Right lobe of liver (tissue), 6 donors: ENCODE data around the gene NRCAM. TPM values are rescaled to one million over a fixed set of nuclear protein-coding genes. Genes with fewer than 3 reads are reported as not detected.

Experiments used
- ATAC-seq, 4 donors: fragments of 200-7000 bp; cut with Tn5 transposase; one replicate each; pipeline ENCODE4 v1.9.1; 2020; ENCODE audit warnings: mild to moderate bottlenecking in 4 of 4, moderate library complexity in 4 of 4
- DNase-seq, 3 donors: peaks; one replicate each; pipeline ENCODE4 v3.0.0-alpha.2; 2020
- H3K27ac ChIP-seq, 3 donors: fragments of 200-600 bp; one replicate each; pipeline ENCODE4 v1.8.0; 2022
- H3K27me3 ChIP-seq, 2 donors: fragments of 200-600 bp; one replicate each; pipeline ENCODE4 v1.8.0; 2022
- H3K36me3 ChIP-seq, 4 donors: fragments of 200-600 bp; sonication (generic) in 1 of 4; one replicate each; pipeline versions ENCODE4 v1.5.1 to v1.8.0; 2017 to 2022; ENCODE audit warnings: control low read depth in 1 of 4
- H3K4me1 ChIP-seq, 4 donors: fragments of 200-600 bp; sonication (generic) in 1 of 4; one replicate each; pipeline versions ENCODE4 v1.5.1 to v1.8.0; 2017 to 2022; ENCODE audit warnings: control low read depth in 1 of 4
- H3K4me3 ChIP-seq, 3 donors: fragments of 200-600 bp; one replicate each; pipeline ENCODE4 v1.8.0; 2022
- H3K9me3 ChIP-seq, 4 donors: fragments of 200-600 bp; sonication (generic) in 1 of 4; one replicate each; pipeline versions ENCODE4 v1.5.1 to v1.8.0; 2017 to 2022; ENCODE audit warnings: control low read depth in 1 of 4
- CTCF ChIP-seq, 4 donors: fragments of 200-600 bp in 3 of 4; fragments of 450-650 bp in 1 of 4; IDR thresholded peaks; one replicate each; pipeline versions ENCODE4 v1.5.1 to v1.8.0; 2016 to 2022; ENCODE audit warnings: antibody characterized with exemption in 4 of 4, mild to moderate bottlenecking in 2 of 4
- POLR2A ChIP-seq: fragments of 450-650 bp; IDR thresholded peaks from one replicate; pipeline ENCODE4 v1.6.1; 2017; ENCODE audit warnings: antibody characterized with exemption, mild to moderate bottlenecking
- WGBS: methylation state at CpG from one replicate; pipeline ENCODE4 v1.1.6; 2018; ENCODE audit warnings: low coverage, low lambda C conversion rate; ENCODE audit not compliant: insufficient coverage; ENCODE audit errors: missing lambda C conversion rate; 5-methylcytosine and 5-hydroxymethylcytosine counted together
- intact Hi-C, 2 donors: fragments of 100-400 bp; cut with DNase I; formaldehyde crosslinking; loops; one replicate each; pipeline versions ENCODE4 v1.11.2 to v1.14.1; 2022
- total RNA-seq, 6 experiments: library from RNA; depleted of rRNA in 2 of 6; stranded (reverse); fragments of >200 nt in 2 of 6; fragmentation: NEBNext Ultra II Directional in 3 of 6; extraction: Animal tissue kit (Norgen Biotek cat#: 25700) in 3 of 6; gene quantifications; one replicate each; pipeline versions ENCODE4 v1.1.0 to v1.2.4, GENCODE V29; 2016 to 2023
- donor health status: DM: no; HTN: yes; CAD: no.
- donor health status: DM: no; HTN: no; CAD: no.
- donor health status: DM: no; HTN: no; CAD: no.
- donor health status: DM: no; HTN: yes; CAD: no.
- donor health status: DM: no; HTN: yes; CAD: no.

NRCAM gene
- total RNA-seq, 6 experiments from 2014 or later, result 0.16 to 1.9 (median 0.27) TPM

GRCh38 chr7:108299251-108299973 is 156.8 kb downstream of the NRCAM start:
- no peaks in the 10 kb centered on the region for H3K9me3 ChIP-seq
- DNase-seq, result no peak
- H3K27me3 ChIP-seq, result no peaks in the 10 kb centered on the region
- TF ChIP-seq POLR2A (no peak), CTCF (IDR thresholded peaks at IDR 0.05) (no peak)
- WGBS, result 52% methylated on average over 8 of the region's 8 CpGs
- peak in 1 of 4 donors; percentile 25 for ATAC-seq
- H3K27ac ChIP-seq, result no peak overlapping the region
- intact Hi-C loops, result no loop called here
- no peaks in the 10 kb centered on the region for H3K36me3 ChIP-seq
- H3K4me3 ChIP-seq, result no peak overlapping the region
- no peaks in the 10 kb centered on the region for H3K4me1 ChIP-seq

GRCh38 chr7:108296911-108297310 is 159.3 kb downstream of the NRCAM start:
- no peak for ATAC-seq
- H3K27me3 ChIP-seq, result no peaks in the 10 kb centered on the region
- H3K27ac ChIP-seq, result no peak overlapping the region
- no peak for DNase-seq
- TF ChIP-seq CTCF (IDR thresholded peaks at IDR 0.05), result no peak
- no peak for TF ChIP-seq POLR2A
- H3K9me3 ChIP-seq, result no peaks in the 10 kb centered on the region
- H3K36me3 ChIP-seq, result no peaks in the 10 kb centered on the region
- intact Hi-C loops, result no loop called here
- H3K4me1 ChIP-seq, result no peaks in the 10 kb centered on the region
- WGBS, result 38% methylated on average over 3 of the region's 3 CpGs
- H3K4me3 ChIP-seq, result no peak overlapping the region

GRCh38 chr7:108294595-108294994 is 161.6 kb downstream of the NRCAM start:
- Histone ChIP-seq H3K4me1 (no peaks in the 10 kb centered on the region), H3K27me3 (no peaks in the 10 kb centered on the region), H3K36me3 (no peaks in the 10 kb centered on the region), H3K9me3 (no peaks in the 10 kb centered on the region), H3K4me3 (no peak overlapping the region), H3K27ac (no peak overlapping the region)
- intact Hi-C loops, result no loop called here
- ATAC-seq (peak; percentile 63 to 76 (median 67)), DNase-seq (peak in 1 of 3 donors; percentile 45)
- TF ChIP-seq POLR2A, result no peak
- TF ChIP-seq CTCF (IDR thresholded peaks at IDR 0.05), result no peak
- WGBS, result 21% methylated on average over 4 of the region's 4 CpGs

- Histone ChIP-seq H3K36me3 (no peaks in the 10 kb centered on the region), H3K9me3 (no peaks in the 10 kb centered on the region), H3K4me3 (no peak overlapping the region), H3K4me1 (no peaks in the 10 kb centered on the region), H3K27ac (no peak overlapping the region), H3K27me3 (no peaks in the 10 kb centered on the region)
- DNase-seq (no peak), ATAC-seq (peak; percentile 56 to 80 (median 71))
- TF ChIP-seq CTCF (IDR thresholded peaks at IDR 0.05) (no peak), POLR2A (no peak)
- intact Hi-C loops, result no loop called here
- 38% methylated on average over 7 of the region's 7 CpGs for WGBS
Measured at GRCh38 chr7:108293149-108293612, 163.1 kb downstream of the NRCAM start.
